HG03060 (cell line): ENCODE results near the gene EYS.
"Not testable (repeated sequence)": the region's sequence is repeated elsewhere in the genome, so short reads cannot be mapped to it uniquely, and the experiment has no call there.

Source experiments
- ATAC-seq: cut with Tn5 transposase; IDR thresholded peaks from one replicate; pipeline ENCODE4 v1.9.1; 2021; ENCODE audit warnings: low read depth, moderate number of reproducible peaks; ENCODE audit not compliant: unreplicated experiment

Gene EYS

DNA sequence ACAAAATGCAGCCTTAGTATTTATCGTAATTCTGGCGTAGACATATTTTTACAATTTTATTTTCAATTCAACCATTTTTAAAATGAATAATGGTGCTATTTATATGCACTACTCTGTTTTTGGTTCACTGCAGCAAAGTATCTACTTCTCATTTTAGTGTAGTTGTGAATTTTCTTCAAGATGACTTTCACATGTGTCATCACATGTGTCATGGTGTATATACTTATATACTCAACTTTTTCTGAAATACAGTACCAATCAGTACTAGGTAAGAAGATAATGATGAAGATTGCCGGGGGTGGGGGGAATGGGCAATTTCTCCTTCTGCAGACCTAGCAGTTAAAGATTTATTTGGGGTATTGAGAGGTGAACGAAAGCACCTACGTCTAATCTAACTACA lies 1436.9 kb downstream of the EYS start:
- no peak for ATAC-seq

DNA sequence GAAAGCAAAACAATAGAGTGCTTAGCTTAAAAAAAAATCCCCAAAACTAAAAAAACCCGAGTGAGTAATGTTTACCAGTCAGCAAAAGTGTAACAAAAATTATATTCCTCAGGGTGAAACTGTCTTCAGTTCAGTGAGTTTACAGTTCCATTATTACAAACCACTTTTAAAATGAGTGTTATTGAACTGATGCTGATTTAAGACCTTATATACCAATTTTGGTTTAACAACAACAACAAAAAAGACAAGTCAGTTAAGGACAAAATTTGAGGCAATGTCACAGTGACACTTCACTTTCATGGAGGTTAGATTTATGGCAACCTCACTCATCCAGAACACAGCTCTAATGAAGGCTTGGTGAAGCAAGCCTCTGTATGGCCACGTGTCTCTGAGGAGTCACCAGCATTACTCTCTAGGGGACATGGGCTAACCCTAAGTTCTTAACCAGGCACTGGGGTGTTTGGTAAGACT lies 1440.6 kb downstream of the EYS start:
- peak; percentile 82 for ATAC-seq

DNA sequence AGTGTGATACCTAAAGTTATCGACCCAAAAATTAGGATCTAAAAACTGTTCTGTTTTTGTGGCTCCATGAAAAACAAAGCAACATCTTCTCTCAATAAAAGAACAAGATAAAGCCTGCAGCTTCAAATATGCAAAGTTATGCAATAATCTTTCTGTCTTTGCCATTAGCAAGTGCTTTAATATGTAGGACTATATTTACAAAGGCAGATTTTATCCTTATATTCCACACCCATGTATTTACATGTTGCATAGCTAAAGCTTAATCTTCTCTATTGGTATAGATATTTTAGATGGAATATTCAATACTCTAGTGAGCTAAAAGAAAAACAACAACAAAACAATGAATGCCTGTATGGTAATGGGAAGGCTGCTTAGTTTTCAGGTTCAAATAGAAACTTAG lies 1443.2 kb downstream of the EYS start:
- ATAC-seq, result no peak

DNA sequence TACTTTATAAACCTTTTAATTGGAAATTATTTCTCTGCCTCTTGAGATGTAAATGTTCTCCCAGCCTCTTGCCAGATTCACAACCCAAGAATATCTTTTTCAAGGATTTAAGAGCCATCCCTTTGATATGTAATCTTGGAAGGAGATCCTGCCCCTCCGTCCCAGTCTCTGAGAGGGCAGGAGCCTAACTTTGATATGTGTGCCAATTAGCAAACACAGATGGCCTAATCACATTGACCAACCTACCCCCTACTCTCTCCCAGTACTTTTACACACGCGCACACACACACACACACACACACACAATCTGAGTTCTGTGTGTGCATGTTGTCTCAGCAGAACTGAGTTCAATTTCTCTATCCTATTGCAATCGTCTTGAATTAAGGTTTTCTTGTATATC lies 1447.7 kb downstream of the EYS start:
- no peak for ATAC-seq

DNA sequence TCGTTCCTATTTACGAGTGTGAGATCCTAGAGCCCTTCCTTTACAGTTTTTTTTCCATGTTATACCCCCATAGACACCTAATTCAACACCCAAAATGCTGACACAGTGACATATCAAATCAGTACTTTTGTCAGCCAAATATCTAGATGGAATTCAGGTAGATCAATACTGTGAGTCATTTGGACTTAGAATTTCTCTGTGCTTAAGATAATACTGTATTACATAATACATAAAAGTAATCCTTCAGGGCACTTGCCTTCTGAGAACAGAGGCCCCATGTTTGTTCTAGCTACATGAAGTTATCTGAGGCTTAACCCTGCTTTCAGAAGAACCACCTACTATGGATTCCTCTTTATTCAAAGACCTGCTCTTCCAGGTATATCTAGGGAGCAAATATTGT lies 1448.3 kb downstream of the EYS start:
- ATAC-seq, result no peak

DNA sequence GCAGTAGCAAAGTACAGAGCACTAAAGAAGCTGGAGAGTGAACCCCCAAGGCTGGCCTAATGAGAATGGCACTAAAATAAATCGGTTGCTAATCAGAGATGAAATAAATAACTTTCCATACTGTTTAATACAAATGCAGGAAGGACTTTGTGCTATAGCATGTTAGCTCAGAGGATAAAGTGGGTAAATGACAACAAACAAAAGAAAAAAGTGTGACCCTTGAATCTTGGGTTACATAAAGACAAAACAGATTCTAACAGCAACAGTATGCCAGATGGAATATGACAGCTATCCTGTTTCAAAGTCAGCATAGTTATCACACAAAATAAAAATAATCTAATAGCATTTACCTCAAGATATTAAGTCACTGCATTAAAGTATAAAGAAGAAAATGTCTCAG lies 1448.7 kb downstream of the EYS start:
- ATAC-seq, result no peak

DNA sequence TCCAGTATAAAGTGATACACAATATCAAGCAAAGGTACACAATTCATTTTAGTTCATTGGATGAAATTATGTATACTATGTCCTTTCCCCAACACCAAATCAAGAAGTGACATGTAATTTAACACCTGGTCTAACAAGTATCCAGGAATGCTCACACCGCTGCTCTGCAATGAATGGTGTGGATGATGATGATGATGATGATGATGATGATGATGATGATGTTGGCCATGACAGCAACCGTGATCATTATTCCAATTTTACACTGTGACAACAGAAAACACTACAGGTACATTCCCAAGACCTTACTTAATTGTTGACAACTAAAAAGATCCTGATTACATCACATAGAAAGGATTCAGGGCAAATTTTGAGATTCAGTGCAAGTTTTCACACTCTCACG lies 1449.4 kb downstream of the EYS start:
- ATAC-seq, result no peak

DNA sequence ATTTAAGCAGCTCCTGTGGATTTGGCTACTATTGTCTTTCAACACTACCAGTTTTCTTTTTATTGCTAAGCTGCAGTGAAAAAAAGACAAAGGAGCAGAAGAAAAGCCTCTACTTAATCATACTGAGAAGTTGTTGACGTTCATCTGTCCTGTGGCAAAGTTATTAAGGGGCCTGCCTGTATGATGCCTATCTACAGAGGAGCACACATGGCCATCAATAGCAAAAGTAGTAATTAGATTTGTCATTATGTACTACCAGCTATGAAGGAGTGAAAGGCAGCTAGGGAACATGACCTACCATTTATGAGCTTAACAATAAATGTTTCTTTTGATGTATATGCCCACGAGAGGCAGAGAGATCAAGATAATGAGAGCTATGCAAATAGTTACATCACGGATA lies 1450.5 kb downstream of the EYS start:
- ATAC-seq, result no peak

DNA sequence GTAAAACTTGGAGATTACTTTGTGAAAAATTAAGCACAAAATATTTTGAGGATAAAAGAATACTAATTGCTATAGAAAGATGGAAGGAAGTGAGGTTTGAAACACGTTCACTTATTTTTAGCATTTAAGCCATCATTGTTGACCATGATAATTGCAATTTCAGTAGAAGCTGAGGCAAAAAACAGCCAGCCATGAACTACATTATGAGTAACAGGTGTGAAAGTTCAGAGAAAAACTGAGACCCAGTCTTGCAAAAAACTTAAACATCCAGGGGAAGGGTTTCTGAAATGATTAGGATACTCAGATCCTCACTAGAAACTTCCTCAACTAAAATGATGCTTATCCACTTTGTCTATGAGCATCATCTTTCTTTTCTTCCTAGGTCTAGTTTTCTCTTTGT lies 1452.0 kb downstream of the EYS start:
- ATAC-seq, result no peak

DNA sequence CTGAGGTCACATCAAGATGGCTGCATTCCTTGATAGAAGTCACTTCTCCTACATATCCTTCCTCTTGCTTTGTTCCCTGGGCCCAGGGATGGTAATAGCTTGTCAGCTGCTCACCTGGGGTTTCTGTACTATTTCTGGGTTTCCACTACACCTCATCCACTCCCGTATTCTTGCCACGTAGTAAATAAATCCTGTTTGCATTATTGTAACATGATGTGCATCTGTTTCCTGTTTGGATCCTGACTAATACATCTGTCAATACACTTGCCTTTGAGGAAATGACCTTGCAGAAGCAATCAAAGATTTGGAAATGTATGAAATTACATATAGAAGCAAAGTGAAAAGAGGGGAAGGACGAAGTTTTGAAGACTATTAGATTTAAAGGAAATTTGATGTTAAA lies 1452.5 kb downstream of the EYS start:
- no peak for ATAC-seq

DNA sequence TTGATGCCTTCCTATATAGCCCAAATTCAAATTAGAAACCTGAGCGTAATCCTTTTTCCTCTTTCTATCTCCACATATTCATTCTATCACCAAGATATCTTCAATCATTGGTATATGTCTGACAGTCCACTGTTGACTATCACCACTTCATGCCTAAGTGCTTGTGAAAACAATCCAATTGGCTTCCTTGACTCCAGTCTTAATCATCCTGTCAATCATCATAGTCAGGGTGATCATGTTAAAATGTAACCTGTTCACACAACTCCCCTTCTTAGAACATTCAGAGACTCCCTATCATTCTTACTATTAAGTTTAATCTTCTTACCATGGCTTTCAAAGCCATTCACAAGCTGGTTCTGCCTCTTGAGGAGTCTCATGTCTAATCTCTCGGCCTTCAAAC lies 1454.8 kb downstream of the EYS start:
- no peak for ATAC-seq

DNA sequence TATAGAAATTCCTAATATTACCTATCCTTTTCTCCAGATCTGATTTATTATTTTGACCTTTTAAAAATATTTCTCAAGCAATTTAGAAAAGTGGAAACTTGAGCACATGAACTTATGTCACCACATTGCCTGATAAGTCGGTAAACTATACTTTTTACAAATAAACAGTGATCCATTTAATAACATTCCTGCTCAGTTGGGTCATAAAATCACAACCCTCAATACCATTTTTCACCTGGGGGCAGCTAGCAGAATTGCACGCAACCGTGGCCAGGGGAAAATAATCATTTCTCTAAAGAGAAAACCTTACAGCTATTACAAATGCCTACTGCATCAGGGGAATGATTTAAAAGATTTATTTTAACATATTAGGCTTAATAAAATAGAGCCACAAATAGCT lies 1456.9 kb downstream of the EYS start:
- no peak for ATAC-seq

DNA sequence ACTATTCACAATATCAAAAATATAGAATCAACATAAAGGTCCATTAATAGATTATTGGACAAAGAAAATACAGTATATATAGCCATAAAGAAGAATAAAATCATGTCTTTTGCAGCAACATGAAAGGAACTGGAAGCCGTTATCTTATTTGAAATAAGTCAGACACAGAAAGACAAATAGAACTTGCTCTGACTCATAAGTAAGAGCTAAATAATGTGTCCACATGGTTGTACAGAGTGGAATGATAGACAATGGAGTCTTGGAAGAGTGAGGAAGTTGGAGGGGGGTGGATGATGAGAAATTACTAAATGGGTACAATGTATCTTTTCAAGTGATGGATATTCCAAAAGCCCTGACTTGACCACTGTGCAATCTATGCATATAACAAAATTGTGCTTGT lies 1457.9 kb downstream of the EYS start:
- ATAC-seq, result no peak

DNA sequence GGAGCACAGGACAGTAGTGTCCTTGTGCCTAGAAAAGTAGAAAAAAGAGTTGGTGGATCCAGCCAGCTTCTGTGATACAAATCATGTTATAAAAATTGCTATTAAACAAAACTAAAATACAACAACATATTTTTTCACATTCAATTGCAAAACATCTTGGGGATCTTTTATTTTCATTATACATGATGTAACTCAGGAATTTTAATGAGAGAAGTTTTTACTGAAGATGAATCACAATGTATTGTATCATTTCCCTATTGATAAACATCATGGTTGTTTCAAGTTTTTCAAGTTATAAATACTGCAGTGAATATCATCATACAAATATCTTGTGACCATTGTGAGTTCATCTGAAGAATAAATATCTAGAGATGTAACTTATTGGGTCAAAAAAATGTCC lies 1463.4 kb downstream of the EYS start:
- ATAC-seq, result no peak

DNA sequence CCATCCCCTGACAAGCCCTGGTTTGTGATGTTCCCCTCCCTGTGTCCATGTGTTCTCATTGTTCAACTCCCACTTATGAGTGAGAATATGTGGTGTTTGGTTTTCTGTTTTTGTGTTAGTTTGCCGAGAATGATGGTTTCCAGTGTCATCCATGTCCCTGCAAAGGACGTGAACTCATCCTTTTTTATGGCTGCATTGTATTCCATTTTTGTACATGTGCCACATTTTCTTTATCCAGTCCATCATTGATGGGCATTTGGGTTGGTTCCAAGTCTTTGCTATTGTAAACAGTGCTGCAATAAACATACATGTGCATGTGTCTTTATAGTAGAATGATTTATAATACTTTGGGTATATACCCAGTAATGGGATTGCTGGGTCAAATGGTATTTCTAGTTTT lies 1468.1 kb downstream of the EYS start:
- not testable (repeated sequence) for ATAC-seq

DNA sequence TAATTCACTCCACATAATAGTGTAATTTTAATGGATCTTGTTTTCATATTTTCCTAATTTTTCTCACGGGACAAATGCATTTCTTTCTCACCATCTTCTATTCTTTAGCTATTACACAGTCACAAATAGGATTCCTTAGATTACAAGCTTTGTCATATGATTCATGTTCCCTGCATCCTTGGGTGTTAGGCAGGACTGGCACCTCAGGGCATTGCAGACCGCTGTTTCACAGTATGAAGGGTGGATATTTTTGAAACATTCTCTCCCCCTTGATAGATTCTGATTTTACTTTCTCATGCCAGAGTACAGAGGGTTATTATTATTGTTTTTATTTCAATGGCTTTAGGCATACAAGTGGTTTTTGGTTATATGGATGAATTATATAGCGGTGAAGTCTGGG lies 1469.0 kb downstream of the EYS start:
- no peak for ATAC-seq

DNA sequence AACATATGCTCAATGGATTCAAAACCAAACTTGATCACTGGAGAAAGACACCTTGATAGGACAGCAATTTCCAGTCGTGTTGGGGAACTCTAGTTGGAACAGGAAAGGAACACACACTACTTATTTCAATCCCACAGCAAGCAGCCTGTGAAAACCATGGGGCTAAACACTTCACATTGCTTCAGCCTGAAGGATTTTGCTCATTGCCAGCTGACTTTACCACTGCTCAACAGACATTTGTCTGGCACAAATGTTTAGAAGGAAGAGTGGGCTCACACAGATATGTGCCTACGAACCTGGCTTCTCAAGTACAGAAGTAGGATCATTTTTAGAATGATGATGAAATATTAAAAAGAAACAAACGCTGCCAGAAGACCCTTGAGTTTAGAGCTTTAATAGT lies 1473.3 kb downstream of the EYS start:
- no peak for ATAC-seq

DNA sequence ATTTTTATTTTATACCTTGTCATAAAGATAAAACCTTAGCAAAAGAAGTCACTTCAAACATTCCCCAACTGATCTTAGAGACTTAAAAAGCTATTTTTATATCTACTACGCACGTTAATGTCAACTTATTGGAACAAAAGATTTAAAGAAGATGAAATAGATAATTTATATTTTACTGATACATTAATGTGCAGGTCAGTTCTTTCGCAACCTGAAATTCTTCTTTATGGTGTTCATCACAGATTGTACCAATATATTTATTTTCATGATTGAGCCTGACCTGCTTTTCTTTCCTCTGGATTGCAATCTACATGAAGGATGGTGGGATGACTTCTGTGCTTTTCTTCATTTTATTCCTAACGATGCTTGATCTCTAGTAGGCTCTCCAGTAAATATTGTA lies 1475.1 kb downstream of the EYS start:
- no peak for ATAC-seq

DNA sequence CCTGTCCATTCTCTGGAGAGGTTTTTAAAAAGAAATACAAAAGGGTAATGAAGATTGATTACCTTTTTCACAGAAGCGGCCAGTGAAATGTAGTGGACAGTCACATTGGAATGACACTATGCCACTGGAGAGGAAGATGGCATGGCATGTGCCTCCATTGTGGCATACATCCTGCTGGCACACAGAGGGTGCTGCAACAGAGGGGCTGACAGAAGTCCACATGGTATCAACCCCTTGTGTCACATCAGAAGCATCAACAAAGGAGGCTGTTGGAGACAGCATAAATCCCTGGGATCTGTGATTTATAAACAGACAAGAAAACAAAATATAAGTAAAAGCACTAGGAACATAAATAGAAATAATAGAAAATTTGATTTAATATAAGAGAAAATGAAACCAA lies 1476.5 kb downstream of the EYS start:
- ATAC-seq, result no peak

DNA sequence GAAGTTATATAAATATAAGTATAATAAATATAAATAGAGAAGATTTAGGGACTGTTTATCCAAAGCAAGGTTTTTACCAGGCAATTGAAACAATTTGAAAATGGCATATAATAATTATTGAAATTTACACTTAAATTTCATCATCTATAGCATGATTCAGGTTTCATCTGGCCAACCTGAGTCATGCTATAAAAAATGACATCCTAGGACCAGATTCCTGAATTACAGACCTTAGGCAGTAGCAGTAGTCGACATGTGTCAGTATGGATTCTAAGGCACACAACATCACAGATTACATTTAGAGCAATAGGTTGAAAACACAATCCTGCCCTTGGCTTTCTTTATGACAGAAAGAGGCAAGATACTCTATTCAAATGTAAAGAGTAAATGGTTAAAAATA lies 1479.2 kb downstream of the EYS start:
- no peak for ATAC-seq

DNA sequence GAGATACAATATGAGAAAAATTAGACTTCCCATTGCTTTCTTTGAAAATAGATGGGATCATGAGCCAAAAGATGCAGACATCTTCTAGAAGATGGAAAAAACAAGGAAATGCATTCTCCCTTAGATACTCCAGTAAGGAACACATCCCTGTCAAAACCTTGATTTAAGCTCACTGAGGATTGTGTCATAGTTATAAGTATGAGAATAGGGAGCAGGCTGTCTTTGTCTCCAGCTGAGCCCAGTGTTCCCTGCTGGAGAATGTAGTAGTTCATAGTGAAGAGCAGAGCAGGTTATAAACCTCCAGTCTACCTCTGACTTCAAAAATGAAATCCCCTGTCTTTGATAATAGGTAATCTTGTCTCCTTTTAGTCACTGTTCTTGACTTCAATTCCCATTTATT lies 1481.5 kb downstream of the EYS start:
- ATAC-seq, result no peak

DNA sequence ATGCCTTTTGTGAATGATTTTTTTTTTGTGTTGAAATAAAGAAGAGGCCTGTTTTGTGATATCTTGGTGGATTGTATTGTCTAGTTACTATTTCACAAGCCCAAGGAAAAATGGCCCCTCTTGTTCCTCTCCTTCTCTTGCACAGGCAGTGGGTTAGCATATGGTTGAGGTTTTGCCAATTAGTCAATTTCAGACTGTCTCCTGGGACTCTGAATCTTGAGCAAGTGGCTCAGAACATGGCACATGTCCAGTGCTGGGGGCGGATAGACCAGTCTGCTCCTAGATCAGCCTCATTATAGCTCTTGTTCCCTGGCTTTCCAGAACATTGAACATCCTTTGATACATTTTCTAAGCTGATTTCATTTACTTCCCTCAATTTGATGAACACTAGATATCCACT lies 1482.2 kb downstream of the EYS start:
- no peak for ATAC-seq

DNA sequence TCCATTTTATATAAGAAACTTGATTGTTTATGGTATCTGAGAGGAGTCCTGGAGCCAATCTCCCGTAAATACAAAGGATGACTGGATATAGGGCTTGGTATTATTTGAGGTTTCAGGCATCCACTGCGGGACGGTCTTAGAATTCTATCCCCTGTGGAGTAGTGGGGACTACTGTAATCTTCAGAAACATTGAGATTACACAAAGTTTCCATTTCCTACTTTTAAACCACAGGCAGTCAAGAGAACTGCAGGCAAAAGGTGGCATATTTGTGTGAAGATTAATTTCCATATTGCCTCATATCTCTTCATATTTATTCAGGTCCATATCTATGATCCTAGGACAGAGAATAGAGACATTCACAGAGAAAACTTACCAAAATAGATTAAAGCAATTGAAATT lies 1485.2 kb downstream of the EYS start:
- no peak for ATAC-seq

DNA sequence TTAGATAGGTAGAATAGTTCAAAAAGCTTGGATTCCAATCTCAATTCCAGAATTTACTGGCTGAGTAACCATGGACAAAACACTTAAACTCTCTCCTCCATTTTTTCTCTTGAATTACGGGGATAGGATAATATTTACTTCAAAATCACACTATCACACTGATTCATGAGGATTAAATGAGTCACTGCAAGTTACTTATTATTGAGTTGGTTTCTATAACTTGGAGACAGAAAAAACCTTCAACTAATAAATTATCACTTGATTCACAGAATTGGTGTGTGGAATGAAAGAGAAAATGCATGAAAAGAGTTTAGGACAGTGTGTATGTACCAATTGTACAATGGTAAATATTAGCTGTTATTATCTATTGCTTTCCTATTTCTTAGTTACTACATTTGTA lies 1486.2 kb downstream of the EYS start:
- ATAC-seq, result no peak
